GM21528 (cell line): ENCODE measurements around the gene AK5.

Experiments used
- ATAC-seq: cut with Tn5 transposase; IDR thresholded peaks from one replicate; pipeline ENCODE4 v1.9.1; 2021; ENCODE audit warnings: mild to moderate bottlenecking, moderate library complexity; ENCODE audit not compliant: unreplicated experiment, low FRiP score

Gene AK5

GRCh38 chr1:77533660-77534305, 252.0 kb downstream of the AK5 start:
- peak; percentile 59 for ATAC-seq

- no peak for ATAC-seq
Observed at GRCh38 chr1:77534456-77534855, 252.6 kb downstream of the AK5 start.

- ATAC-seq = no peak
Observed at GRCh38 chr1:77536813-77537212, 255.0 kb downstream of the AK5 start.

- ATAC-seq = peak; percentile 67
Observed at GRCh38 chr1:77538956-77539518, 257.2 kb downstream of the AK5 start.

GRCh38 chr1:77539519-77540142, 257.8 kb downstream of the AK5 start:
- ATAC-seq = no peak

- no peak for ATAC-seq
Observed at GRCh38 chr1:77540501-77541161, 258.8 kb downstream of the AK5 start.

GRCh38 chr1:77541162-77541545, 259.3 kb downstream of the AK5 start:
- peak; percentile 62 for ATAC-seq

- ATAC-seq = no peak
Observed at GRCh38 chr1:77542813-77543420, 261.1 kb downstream of the AK5 start.

- ATAC-seq = no peak
Observed at GRCh38 chr1:77543822-77544448, 262.1 kb downstream of the AK5 start.

GRCh38 chr1:77544845-77545244, 263.0 kb downstream of the AK5 start:
- ATAC-seq = no peak

- no peak for ATAC-seq
Observed at GRCh38 chr1:77545970-77546369, 264.2 kb downstream of the AK5 start.

- ATAC-seq = no peak
Observed at GRCh38 chr1:77546890-77547289, 265.1 kb downstream of the AK5 start.

- no peak for ATAC-seq
Observed at GRCh38 chr1:77548285-77548684, 266.5 kb downstream of the AK5 start.

GRCh38 chr1:77550135-77550534, 268.3 kb downstream of the AK5 start:
- ATAC-seq = no peak

GRCh38 chr1:77552626-77553025, 270.8 kb downstream of the AK5 start:
- no peak for ATAC-seq

GRCh38 chr1:77553568-77554291, 271.9 kb downstream of the AK5 start:
- no peak for ATAC-seq

- ATAC-seq = no peak
Observed at GRCh38 chr1:77556045-77556444, 274.2 kb downstream of the AK5 start.

- no peak for ATAC-seq
Observed at GRCh38 chr1:77557053-77557452, 275.2 kb downstream of the AK5 start.

GRCh38 chr1:77558591-77559164, 276.9 kb downstream of the AK5 start:
- ATAC-seq = no peak

- no peak for ATAC-seq
Observed at GRCh38 chr1:77560741-77561140, 278.9 kb downstream of the AK5 start.
